Heart right ventricle (tissue), 16 donors: Measurements from ENCODE around the gene VTI1A. TPM values are rescaled to one million over a fixed set of nuclear protein-coding genes. Genes with fewer than 3 reads are reported as not detected.

Source experiments
- ATAC-seq, 8 donors: fragments of 200-7000 bp; cut with Tn5 transposase; one replicate each; pipeline ENCODE4 v1.9.1; 2020; ENCODE audit warnings: mild to moderate bottlenecking in 8 of 8, moderate library complexity in 8 of 8, moderate number of reproducible peaks in 1 of 8
- DNase-seq, 2 donors: peaks; one replicate each; pipeline ENCODE4 v3.0.0-alpha.2; 2020
- H3K27ac ChIP-seq, 10 donors: fragments of 200-600 bp; sonication (generic) in 2 of 10; one replicate each; pipeline versions ENCODE4 v1.5.0 to v1.8.0; 2020 to 2022; ENCODE audit warnings: mild to moderate bottlenecking in 3 of 10
- H3K27me3 ChIP-seq, 7 donors: fragments of 200-600 bp; one replicate each; pipeline ENCODE4 v1.8.0; 2021 to 2022; ENCODE audit warnings: mild to moderate bottlenecking in 2 of 7
- H3K36me3 ChIP-seq, 9 donors: fragments of 200-600 bp; sonication (generic) in 1 of 9; one replicate each; pipeline versions ENCODE4 v1.5.0 to v1.8.0; 2020 to 2022; ENCODE audit warnings: mild to moderate bottlenecking in 2 of 9
- H3K4me1 ChIP-seq, 9 donors: fragments of 200-600 bp; sonication (generic) in 1 of 9; one replicate each; pipeline versions ENCODE4 v1.5.0 to v1.8.0; 2020 to 2022; ENCODE audit warnings: mild to moderate bottlenecking in 4 of 9
- H3K4me3 ChIP-seq, 10 donors: fragments of 200-600 bp; sonication (generic) in 2 of 10; one replicate each; pipeline versions ENCODE4 v1.5.0 to v1.8.0; 2020 to 2022; ENCODE audit warnings: mild to moderate bottlenecking in 7 of 10, moderate library complexity in 2 of 10
- H3K9me3 ChIP-seq, 11 donors: fragments of 200-600 bp in 10 of 11; sonication (generic) in 2 of 11; one replicate each; pipeline versions ENCODE4 v1.5.0 to v1.8.0; 2013 to 2022; ENCODE audit warnings: mild to moderate bottlenecking in 2 of 11, control low read depth in 1 of 11, moderate library complexity in 1 of 11
- CTCF ChIP-seq, 9 donors: fragments of 200-600 bp; sonication (generic) in 2 of 9; IDR thresholded peaks; one replicate each; pipeline versions ENCODE4 v1.5.0 to v1.8.0; 2021 to 2022; ENCODE audit warnings: antibody characterized with exemption in 9 of 9, mild to moderate bottlenecking in 5 of 9, moderate library complexity in 1 of 9
- WGBS, 2 donors: extraction: QIAGEN DNeasy Blood & Tissue Kit; methylation state at CpG; one replicate each; pipeline ENCODE4 v1.1.7; 2013; ENCODE audit warnings: inconsistent platforms in 1 of 2; 5-methylcytosine and 5-hydroxymethylcytosine counted together
- intact Hi-C, 10 donors: fragments of 100-400 bp; cut with DNase I; formaldehyde crosslinking; loops; one replicate each; pipeline versions ENCODE4 v1.11.1 to v1.14.2; 2022
- polyA plus RNA-seq, 2 donors: library from polyadenylated mRNA; stranded (reverse); fragments of 200-250 nt; gene quantifications; one replicate each; pipeline ENCODE4 v1.2.3, GENCODE V29; 2013
- total RNA-seq, 10 donors: library from RNA; stranded (reverse); fragmentation: NEBNext Ultra II Directional in 3 of 10; extraction: Animal tissue kit (Norgen Biotek cat#: 25700) in 3 of 10; gene quantifications; one replicate each; pipeline versions ENCODE4 v1.2.1 to v1.2.4, GENCODE V29; 2021 to 2023
- donor health status: Arrhythmogenic right ventricular cardiomyopathy.
- donor health status: ischemic (EF 13 %, LVEDD 7.1; RV severe dilation, severe dysfunction).
- donor health status: healthy with polysubstance abuse.
- donor health status: DM: no; HTN: yes; CAD: no.
- donor health status: DM: no; HTN: no; CAD: no.
- donor health status: ischemic (EF 25% LVEDD 6.9; RV normal size, moderate dysfunction).
- donor health status: ischemic (EF 25% LVEDD 5.7; RV mildly dilated, moderate dysfunction).
- donor health status: healthy.
- donor health status: DM: yes; HTN: yes; CAD: no.
- donor health status: Ischemic cardiomyopathy.
- donor health status: ischemic (EF 35%, LVEDD 5.7; RV mildly dilated, moderate dysfunction).
- donor health status: nonischemic (EF 11% LVEDD 7.7; RV severe dilation, severe dysfunction).
- donor health status: DM: yes; HTN: yes; CAD: no.
- donor health status: PGD.
- donor health status: ischemic (EF 29% LVEDD 5.4; RV normal size, mild dysfunction).
- donor health status: nonischemic (EF 23%, LVEDD 6.1; RV moderate dilation, normal function).

VTI1A gene
- total and polyA plus RNA-seq, 12 donors, result 6.2 to 24.5 (median 20.6) TPM

GRCh38 chr10:112768121-112768520, 321.1 kb downstream of the VTI1A start:
- no peaks in the 10 kb centered on the region for H3K27me3 ChIP-seq
- 96% methylated on average over 7 of the region's 7 CpGs for WGBS, 2 donors
- intact Hi-C loops, result no loop called here
- DNase-seq (no peak), ATAC-seq (no peak)
- no peaks in the 10 kb centered on the region for H3K36me3 ChIP-seq
- no peak overlapping the region for H3K27ac ChIP-seq
- no peak for TF ChIP-seq CTCF (IDR thresholded peaks at IDR 0.05)
- peaks cover 0 to 7% (median 0%) of the 10 kb centered on the region in 11 donors for H3K9me3 ChIP-seq
- no peaks in the 10 kb centered on the region for H3K4me1 ChIP-seq
- H3K4me3 ChIP-seq, result no peak overlapping the region

GRCh38 chr10:112769081-112769480, 322.1 kb downstream of the VTI1A start:
- no peaks in the 10 kb centered on the region for H3K27me3 ChIP-seq
- DNase-seq (no peak), ATAC-seq (no peak)
- peaks cover 0 to 7% (median 0%) of the 10 kb centered on the region in 11 donors for H3K9me3 ChIP-seq
- no peaks in the 10 kb centered on the region for H3K4me1 ChIP-seq
- H3K4me3 ChIP-seq, result no peak overlapping the region
- no peak for TF ChIP-seq CTCF (IDR thresholded peaks at IDR 0.05)
- no peak overlapping the region for H3K27ac ChIP-seq
- intact Hi-C loops, result no loop called here
- H3K36me3 ChIP-seq, result no peaks in the 10 kb centered on the region
- 95 to 97% methylated on average over 2 of the region's 2 CpGs for WGBS, 2 donors

- Histone ChIP-seq H3K36me3 (no peaks in the 10 kb centered on the region), H3K9me3 (peaks cover 0 to 7% (median 0%) of the 10 kb centered on the region in 11 donors), H3K27me3 (no peaks in the 10 kb centered on the region), H3K4me1 (no peaks in the 10 kb centered on the region), H3K27ac (no peak overlapping the region), H3K4me3 (no peak overlapping the region)
- intact Hi-C loops, result no loop called here
- 91 to 96% methylated on average over 6 of the region's 6 CpGs for WGBS, 2 donors
- ATAC-seq (no peak), DNase-seq (no peak)
- TF ChIP-seq CTCF (IDR thresholded peaks at IDR 0.05), result no peak
Observed at GRCh38 chr10:112769611-112770370, 322.8 kb downstream of the VTI1A start.

GRCh38 chr10:112771733-112772132, 324.7 kb downstream of the VTI1A start:
- WGBS, 2 donors, result 85 to 99% methylated on average over 3 of the region's 3 CpGs
- Histone ChIP-seq H3K9me3 (peaks cover 0 to 7% (median 0%) of the 10 kb centered on the region in 11 donors), H3K36me3 (no peaks in the 10 kb centered on the region), H3K4me3 (no peak overlapping the region), H3K27ac (no peak overlapping the region), H3K27me3 (no peaks in the 10 kb centered on the region), H3K4me1 (peaks cover 0 to 8% (median 0%) of the 10 kb centered on the region in 9 donors)
- no peak for ATAC-seq
- DNase-seq, result no peak
- intact Hi-C loops, result no loop called here
- no peak for TF ChIP-seq CTCF (IDR thresholded peaks at IDR 0.05)
